ENCODE data around the gene POLR1E. TPM values are rescaled to one million over a fixed set of nuclear protein-coding genes. Genes with fewer than 3 reads are reported as not detected.

Gene POLR1E
- 32.8 and 43.0 TPM in 2 replicates for total RNA-seq (2014; rRNA removed; shearing (Covaris generic))

GRCh38 chr9:37485389-37486255, at the start of gene POLR1E:
Gene POLR1E, plus strand, starts transcription at chr9:37485948. Its CDS starts 100 bp downstream, at chr9:37486048.
- DNase-seq (ENCODE audit: low read depth) = peak; percentile 98

- DNase-seq (ENCODE audit: low read depth) = no peak
Measured at GRCh38 chr9:37436540-37436939, 49.2 kb upstream of the POLR1E start.

GRCh38 chr9:37437010-37437409, 48.7 kb upstream of the POLR1E start:
- no peak for DNase-seq (ENCODE audit: low read depth)

GRCh38 chr9:37437621-37438020, 48.1 kb upstream of the POLR1E start:
- DNase-seq (ENCODE audit: low read depth) = no peak

GRCh38 chr9:37438359-37438758, 47.4 kb upstream of the POLR1E start:
- no peak for DNase-seq (ENCODE audit: low read depth)

- DNase-seq (ENCODE audit: low read depth) = no peak
Measured at GRCh38 chr9:37441776-37442370, 43.9 kb upstream of the POLR1E start.

GRCh38 chr9:37442556-37442955, 43.2 kb upstream of the POLR1E start:
- no peak for DNase-seq (ENCODE audit: low read depth)

GRCh38 chr9:37443566-37443965, 42.2 kb upstream of the POLR1E start:
- no peak for DNase-seq (ENCODE audit: low read depth)

- DNase-seq (ENCODE audit: low read depth) = no peak
Measured at GRCh38 chr9:37444890-37445289, 40.9 kb upstream of the POLR1E start.

GRCh38 chr9:37445832-37446231, 39.9 kb upstream of the POLR1E start:
- no peak for DNase-seq (ENCODE audit: low read depth)

GRCh38 chr9:37446401-37446800, 39.3 kb upstream of the POLR1E start:
- DNase-seq (ENCODE audit: low read depth) = no peak

- DNase-seq (ENCODE audit: low read depth) = no peak
Measured at GRCh38 chr9:37447111-37447510, 38.6 kb upstream of the POLR1E start.

- DNase-seq (ENCODE audit: low read depth) = no peak
Measured at GRCh38 chr9:37449862-37450632, 35.7 kb upstream of the POLR1E start.

GRCh38 chr9:37451628-37452027, 34.1 kb upstream of the POLR1E start:
- no peak for DNase-seq (ENCODE audit: low read depth)

- DNase-seq (ENCODE audit: low read depth) = no peak
Measured at GRCh38 chr9:37452611-37453010, 33.1 kb upstream of the POLR1E start.

- no peak for DNase-seq (ENCODE audit: low read depth)
Measured at GRCh38 chr9:37453827-37454226, 31.9 kb upstream of the POLR1E start.

GRCh38 chr9:37454238-37454637, 31.5 kb upstream of the POLR1E start:
- no peak for DNase-seq (ENCODE audit: low read depth)

GRCh38 chr9:37455884-37456647, 29.7 kb upstream of the POLR1E start:
- no peak for DNase-seq (ENCODE audit: low read depth)

- no peak for DNase-seq (ENCODE audit: low read depth)
Measured at GRCh38 chr9:37456817-37457216, 28.9 kb upstream of the POLR1E start.

- no peak for DNase-seq (ENCODE audit: low read depth)
Measured at GRCh38 chr9:37464006-37464405, 21.7 kb upstream of the POLR1E start.

GRCh38 chr9:37464426-37465248, 21.1 kb upstream of the POLR1E start:
- no peak for DNase-seq (ENCODE audit: low read depth)

Measured in M059J (cell line).